Measurements from ENCODE around the gene SIRT2. TPM values are rescaled to one million over a fixed set of nuclear protein-coding genes. Genes with fewer than 3 reads are reported as not detected.
A peak's percentile ranks its signal among the peaks of the same experiment; 100 is the strongest.

Gene SIRT2
- total and polyA plus RNA-seq, 2 of the 13 experiments (the other 11 are each of a cell fraction or from before 2014, with no cell fraction given) = 22.3 to 26.1 TPM

DNA sequence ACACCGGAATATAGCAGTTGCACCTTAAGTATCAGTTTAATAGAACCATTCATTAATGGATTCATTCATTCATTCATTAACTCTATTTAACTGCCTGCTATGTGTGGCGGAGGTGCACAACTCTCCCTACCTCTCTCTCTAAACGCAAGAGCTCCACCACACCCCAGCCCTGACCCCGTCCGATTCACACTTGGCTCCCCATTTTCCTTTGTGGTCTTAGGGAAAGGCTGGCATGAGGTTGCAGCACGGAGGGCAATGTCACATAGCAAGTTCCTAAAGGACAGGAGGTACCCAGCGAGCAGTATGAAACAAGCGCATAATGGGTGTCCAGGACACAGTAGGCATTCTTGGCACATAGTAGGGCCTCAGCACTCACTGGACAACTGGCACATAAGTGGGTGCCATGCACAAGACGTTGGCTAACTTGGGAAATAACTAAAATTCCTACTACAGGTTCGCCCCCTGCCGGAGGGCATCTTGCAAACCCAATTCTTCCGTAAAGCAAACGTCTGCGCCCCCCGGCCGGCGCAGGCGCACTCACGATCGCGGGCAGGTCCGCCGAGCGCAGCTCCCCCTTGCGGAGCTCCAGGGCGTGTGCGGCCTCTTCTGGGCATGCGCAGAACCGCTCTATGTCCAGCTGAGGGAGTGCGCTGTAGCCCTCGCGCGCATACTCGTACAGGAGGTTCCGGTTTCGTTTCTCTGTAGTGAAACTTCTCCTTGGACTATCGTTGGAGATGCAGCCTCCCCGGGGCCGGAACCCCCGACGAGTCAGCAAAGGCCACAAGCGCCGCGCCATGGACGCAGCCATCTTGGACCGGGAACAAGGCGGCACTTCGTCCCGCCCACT, 30.7 kb upstream of the SIRT2 start, which contains the start of gene SARS2 (continued):
- TF ChIP-seq IRF9 (CRISPR knock-in tag; IDR thresholded peaks at IDR 0.05; ENCODE audit: borderline replicate concordance) (peak; percentile 63; the same call in 1 of the 2 replicates), DZIP1 (CRISPR knock-in tag; IDR thresholded peaks at IDR 0.05) (no peak), ZNF329 (CRISPR knock-in tag; IDR thresholded peaks at IDR 0.05; ENCODE audit: low read depth) (no peak), TMF1 (CRISPR knock-in tag; IDR thresholded peaks at IDR 0.05; ENCODE audit: low read depth) (no peak), MLX (CRISPR knock-in tag; IDR thresholded peaks at IDR 0.05) (peak; percentile 12; the same call in 1 of the 2 replicates), SRSF1 (optimal IDR thresholded peaks at IDR 0.05; ENCODE audit: low read depth, low read length) (no peak), NAIF1 (CRISPR knock-in tag; IDR thresholded peaks at IDR 0.05; ENCODE audit: borderline replicate concordance) (no peak), MYC (CRISPR knock-in tag; IDR thresholded peaks at IDR 0.05; ENCODE audit: borderline replicate concordance) (peak; percentile 58; the same call in 1 of the 2 replicates), ZNF703 (CRISPR knock-in tag; IDR thresholded peaks at IDR 0.05; ENCODE audit: borderline replicate concordance) (no peak), ZUFSP (CRISPR knock-in tag; IDR thresholded peaks at IDR 0.05; ENCODE audit: borderline replicate concordance) (no peak)
- TF ChIP-seq, protein P1, sequence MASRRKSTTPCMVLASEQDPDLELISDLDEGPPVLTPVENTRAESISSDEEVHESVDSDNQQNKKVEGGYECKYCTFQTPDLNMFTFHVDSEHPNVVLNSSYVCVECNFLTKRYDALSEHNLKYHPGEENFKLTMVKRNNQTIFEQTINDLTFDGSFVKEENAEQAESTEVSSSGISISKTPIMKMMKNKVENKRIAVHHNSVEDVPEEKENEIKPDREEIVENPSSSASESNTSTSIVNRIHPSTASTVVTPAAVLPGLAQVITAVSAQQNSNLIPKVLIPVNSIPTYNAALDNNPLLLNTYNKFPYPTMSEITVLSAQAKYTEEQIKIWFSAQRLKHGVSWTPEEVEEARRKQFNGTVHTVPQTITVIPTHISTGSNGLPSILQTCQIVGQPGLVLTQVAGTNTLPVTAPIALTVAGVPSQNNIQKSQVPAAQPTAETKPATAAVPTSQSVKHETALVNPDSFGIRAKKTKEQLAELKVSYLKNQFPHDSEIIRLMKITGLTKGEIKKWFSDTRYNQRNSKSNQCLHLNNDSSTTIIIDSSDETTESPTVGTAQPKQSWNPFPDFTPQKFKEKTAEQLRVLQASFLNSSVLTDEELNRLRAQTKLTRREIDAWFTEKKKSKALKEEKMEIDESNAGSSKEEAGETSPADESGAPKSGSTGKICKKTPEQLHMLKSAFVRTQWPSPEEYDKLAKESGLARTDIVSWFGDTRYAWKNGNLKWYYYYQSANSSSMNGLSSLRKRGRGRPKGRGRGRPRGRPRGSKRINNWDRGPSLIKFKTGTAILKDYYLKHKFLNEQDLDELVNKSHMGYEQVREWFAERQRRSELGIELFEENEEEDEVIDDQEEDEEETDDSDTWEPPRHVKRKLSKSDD (CRISPR knock-in tag; IDR thresholded peaks at IDR 0.05; ENCODE audit: low read depth) = 0 out of 2 replicates have a peak, but pooled peaks have one; percentile 26
- TF ChIP-seq, protein P2, sequence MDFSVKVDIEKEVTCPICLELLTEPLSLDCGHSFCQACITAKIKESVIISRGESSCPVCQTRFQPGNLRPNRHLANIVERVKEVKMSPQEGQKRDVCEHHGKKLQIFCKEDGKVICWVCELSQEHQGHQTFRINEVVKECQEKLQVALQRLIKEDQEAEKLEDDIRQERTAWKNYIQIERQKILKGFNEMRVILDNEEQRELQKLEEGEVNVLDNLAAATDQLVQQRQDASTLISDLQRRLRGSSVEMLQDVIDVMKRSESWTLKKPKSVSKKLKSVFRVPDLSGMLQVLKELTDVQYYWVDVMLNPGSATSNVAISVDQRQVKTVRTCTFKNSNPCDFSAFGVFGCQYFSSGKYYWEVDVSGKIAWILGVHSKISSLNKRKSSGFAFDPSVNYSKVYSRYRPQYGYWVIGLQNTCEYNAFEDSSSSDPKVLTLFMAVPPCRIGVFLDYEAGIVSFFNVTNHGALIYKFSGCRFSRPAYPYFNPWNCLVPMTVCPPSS (IDR thresholded peaks at IDR 0.05) = no peak

Data from HepG2 (cell line).